ENCODE results near the gene DPPA3.
"Not testable (repeated sequence)": the region's sequence is repeated elsewhere in the genome, so short reads cannot be mapped to it uniquely, and the experiment has no call there.

DPPA3 gene

DNA sequence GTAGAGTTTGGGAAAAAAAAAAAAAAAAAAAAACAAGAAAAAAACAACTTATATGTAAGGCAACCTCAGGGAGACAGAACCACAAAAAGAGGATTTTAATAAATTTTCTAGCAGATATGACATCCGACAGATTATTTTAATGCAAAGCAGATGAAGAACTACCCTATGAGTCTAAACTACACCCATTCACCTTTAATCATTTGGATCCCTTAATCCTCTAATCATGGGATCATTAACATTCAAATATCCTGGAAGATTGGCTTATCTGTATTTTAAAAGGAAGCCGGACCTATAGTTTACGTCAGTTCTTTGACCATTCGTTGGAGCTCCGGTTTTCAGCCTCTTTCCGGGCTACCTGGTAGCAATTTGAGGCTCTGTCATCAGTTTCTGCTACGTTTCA is at the start of gene DPPA3:
DPPA3 (plus strand) TSS at position 301 of the 400 bp plus-strand sequence. CDS start 138 bp downstream, outside the sequence.
- DNase-seq: no peak

DNA sequence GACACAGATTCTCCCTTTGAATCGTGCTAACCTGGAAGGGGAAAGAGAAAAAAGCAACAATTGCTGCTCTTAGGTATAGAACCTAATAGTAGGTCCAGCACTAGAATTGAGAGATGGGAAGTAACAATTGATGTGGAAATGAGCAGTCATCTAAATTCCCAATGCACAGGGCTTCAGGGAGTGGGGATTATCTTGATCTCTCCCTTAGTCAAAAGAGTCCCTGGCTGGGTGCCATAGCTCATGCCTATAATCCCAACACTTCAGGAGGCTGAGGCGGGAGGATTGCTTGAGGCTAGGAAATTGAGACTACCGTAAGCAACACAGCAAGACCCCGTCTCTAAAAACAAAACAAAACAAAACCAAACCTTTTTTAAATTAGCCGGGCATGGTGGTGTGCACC is 49.5 kb upstream of the DPPA3 start:
- no peak for DNase-seq

DNA sequence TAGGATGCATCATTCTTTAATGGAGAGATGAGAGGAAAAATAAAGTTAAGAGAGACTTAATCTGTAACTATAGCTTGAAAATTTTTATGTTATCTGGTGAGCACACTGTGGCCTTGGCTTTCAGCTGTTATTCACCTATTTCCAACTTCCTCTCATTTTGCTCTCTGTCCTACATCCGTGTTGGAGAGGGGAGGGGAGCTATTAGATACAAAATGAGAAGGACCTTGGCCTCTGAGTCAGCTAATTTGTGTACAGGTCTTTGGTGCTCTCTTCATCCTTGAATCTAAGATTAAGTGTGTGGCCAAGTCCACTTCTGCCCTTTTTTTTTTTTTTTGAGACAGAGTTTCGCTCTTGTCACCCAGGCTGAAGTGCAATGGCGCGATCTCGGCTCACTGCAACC is 44.6 kb upstream of the DPPA3 start:
- no peak for DNase-seq

GRCh38 chr12:7667125-7667524 is 44.1 kb upstream of the DPPA3 start:
- DNase-seq: peak; percentile 61 to 74 (median 69)

GRCh38 chr12:7668171-7668570 is 43.1 kb upstream of the DPPA3 start:
- DNase-seq: no peak

DNA sequence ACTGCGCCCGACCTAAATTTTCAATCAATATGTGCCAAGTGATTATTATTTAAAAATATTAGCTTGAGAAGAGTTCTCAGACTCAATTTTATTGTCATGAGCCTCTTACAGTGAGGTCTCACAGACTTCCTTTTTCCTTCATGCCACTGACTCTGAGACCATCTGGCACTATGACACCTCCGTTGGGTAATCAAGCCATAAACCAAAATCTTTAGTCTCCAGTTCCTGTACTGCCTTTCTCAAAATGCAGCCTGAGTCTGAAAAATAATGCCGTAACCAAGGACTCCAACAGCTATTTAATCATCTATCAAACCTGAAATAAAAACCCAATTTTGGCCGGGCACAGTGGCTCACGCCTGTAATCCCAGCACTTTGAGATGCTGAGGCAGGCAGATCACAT is 35.8 kb upstream of the DPPA3 start:
- peak; percentile 46 to 57 (median 46) for DNase-seq

DNA sequence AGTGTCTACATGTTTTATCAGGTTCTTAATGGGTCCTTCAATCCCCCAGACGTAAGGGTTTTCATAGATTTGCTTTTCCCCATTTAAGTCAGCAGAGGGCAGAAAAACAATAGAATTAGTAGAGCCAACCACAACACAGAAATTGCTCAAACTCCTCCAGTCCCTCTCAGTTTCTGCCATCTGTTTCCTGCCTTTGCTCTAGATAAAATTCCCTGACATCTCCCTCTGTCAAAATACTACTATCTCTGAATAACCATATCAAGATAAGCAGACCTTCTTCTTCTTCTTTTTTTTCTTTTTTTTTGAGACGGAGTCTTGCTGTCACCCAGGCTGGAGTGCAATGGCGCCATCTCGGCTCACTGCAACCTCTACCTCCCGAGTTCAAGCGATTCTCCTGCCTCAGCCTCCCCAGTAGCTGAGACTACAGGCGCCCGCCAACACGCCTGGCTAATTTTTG is 33.8 kb upstream of the DPPA3 start:
- peak; percentile 52 to 72 (median 68) for DNase-seq

GRCh38 chr12:7678744-7679143 is 32.5 kb upstream of the DPPA3 start:
- no peak for DNase-seq

GRCh38 chr12:7679251-7680045 is 31.8 kb upstream of the DPPA3 start:
- no peak for DNase-seq

DNA sequence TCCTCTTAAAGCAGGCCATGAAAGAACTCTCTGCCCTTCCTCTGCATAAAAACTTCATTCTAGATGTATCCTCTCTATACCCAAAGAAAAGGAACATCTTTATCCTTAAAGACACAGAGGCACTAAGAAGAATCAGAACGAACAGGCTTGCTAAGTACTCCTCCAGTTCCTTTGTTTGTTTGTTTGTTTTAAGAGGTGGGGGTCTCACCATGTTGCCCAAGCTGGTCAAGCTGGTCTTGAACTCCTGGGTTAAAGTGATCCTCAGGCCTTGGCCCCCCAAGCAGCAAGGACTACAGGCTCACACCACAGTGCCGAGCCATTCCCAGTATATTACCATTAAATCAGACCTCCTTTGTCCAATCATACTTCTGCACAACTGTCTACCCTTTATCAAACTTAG is 29.7 kb upstream of the DPPA3 start:
- no peak for DNase-seq

- DNase-seq: peak; percentile 52 to 65 (median 63)
These were observed 17.4 kb upstream of the DPPA3 start for GRCh38 chr12:7693793-7694192.

GRCh38 chr12:7694556-7695236 is 16.5 kb upstream of the DPPA3 start:
- DNase-seq: no peak

DNA sequence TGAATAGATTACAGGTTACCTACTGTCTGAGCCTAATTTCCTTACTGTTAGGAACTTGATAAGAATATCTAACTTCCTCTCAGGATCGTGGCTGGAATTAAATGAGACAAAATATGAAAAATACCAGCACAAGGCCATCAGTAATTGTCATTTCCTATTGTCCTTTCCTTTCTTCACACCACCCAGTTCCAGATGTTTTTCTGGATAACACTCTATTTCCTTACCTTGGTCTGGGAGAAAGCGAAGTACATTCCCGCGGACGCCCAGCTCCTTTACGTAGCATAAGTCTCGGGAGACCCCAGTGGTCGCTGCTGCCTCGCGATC is 16.0 kb upstream of the DPPA3 start:
- DNase-seq: no peak

GRCh38 chr12:7695566-7696197 is 15.6 kb upstream of the DPPA3 start, which contains the start of gene GDF3:
TSS of gene GDF3 (minus strand) at chr12:7695775. CDS start at chr12:7695728, 47 bp downstream.
- DNase-seq: peak; percentile 27 to 37 (median 35)

DNA sequence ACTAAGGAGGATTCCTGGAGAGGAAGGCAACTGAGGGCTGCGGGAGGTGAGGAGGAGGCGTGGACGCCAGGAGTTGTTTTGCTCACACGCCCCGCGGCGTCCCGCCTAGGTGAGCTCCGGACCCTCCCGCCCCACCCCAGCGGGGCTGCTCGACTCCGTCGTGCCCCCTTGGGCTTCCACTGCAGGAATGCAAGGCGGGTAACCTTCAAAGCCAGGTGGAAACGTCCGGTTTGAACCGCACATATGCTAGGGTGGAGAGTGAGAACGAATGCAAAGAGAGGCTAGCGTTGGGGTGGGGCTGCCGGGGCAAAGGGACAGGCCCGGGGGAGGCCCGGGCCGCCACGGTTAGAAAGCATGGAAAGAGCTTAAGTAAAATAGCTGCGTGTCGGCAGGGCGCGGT is 5.4 kb upstream of the DPPA3 start:
- no peak for DNase-seq

GRCh38 chr12:7709969-7710675 is 1.1 kb upstream of the DPPA3 start:
- DNase-seq: no peak

DNA sequence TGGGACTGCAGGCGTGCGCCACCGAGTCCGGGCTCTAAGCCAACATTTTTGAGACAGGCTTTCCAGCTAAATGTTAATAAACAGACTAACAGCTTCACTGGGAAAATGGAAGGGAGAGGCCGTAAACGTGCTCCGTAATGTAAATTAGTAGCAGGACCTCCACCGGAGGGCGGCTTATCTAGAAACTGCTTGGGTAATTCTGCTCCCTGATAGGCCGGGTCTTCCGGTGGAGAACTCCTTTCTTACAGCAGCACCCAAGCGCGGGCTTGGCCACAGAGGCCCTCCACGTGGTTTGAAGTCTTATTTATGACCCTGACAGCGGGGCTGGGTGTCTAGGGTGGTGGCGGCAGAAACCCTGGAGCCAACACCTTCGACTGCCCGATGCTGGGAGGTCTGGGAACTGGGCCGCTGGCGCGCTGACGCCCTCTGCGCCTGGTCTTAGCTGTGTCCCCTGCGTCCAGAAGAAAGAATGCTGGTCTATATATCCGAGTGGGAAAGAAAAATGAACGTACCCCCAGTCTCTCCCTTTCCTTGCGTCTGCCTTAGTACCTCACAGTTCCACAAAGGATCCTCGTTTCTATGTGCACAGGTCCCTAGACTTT is 1.7 kb downstream of the DPPA3 start:
- DNase-seq: no peak

DNA sequence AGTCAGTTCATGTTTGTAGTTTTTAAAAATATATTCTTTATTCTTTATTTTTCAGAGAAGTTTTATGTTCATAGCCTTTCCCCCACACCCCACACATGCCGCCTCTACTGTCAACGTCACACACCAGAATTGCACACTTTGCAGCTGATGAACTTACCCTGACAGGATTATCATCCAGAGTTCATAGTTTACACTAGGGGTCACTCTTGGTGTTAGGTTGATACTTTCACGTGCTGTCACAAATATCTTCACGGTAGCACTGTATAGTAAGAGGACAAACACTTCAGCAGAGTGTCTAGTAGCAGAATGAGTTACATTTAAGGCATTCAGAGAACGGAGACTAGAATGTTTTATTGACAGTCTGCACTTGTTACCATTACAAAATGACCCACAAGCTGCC is 5.1 kb downstream of the DPPA3 start:
- DNase-seq: peak; percentile 58 to 70 (median 63)

DNA sequence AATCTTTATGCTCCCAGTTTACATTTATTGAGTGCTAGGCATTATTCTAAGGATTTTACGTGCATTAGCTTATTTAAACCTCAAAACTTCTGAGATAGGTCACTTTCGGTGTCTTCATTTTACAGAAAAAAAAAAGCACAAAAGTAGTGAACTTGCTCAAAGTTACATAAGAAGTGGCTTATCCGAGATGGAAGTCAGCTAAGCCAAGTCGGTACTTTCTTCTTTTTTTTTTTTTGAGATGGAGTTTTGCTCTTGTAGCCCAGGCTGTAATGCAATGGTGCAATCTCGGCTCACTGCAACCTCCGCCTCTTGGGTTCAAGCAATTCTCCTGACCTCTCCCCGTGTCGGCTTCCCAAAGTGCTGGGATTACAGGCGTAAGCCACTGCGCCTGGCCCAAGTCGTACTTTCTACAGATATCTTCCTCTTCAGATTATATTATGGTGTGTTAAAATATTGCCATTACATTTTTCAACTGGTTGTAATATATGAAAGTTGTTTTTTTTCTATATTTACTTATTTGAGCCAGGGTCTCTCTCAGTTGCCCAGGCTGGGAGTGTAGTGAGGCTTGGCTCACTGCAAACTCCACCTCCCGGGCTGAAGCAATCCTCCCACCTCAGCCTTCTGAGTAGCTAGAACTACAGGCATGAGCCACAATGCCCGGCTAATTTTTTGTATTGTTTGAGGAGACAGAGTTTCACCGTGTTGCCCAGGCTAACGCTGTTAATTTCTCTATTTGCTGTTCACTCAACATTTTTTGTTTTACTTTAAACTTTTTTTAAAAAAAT is 8.9 kb downstream of the DPPA3 start:
- DNase-seq: peak; percentile 21 to 34 (median 24)

DNA sequence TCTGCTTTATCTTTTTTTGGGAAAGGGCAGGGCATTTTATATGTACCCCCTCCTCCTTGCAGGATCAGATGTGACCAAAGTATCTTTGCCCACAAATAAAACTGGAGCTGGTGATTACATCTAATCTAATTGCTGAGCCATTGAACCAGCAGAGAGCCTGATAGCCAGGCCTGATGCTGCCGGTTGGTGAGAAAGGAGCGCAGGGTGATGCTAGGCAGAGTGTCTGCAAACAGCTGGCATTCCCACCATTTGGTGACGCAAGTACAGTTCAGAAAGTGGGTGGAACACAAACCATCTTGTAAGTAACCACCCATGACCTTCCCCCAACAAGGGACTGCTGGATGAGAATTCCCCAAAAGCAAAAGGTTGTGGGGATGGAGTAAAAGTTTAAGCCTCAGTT is 12.7 kb downstream of the DPPA3 start:
- no peak for DNase-seq

GRCh38 chr12:7729746-7730145 is 18.5 kb downstream of the DPPA3 start:
- DNase-seq: peak; percentile 40 to 66 (median 61)

- DNase-seq: not testable (repeated sequence)
These were observed 19.8 kb downstream of the DPPA3 start for GRCh38 chr12:7730984-7731383.

Measured in suppressor macrophage treated with lipopolysaccharide for 1 hour (primary cell).